Endothelial cell of coronary artery (primary cell): ENCODE data around the gene ZNF677. TPM values are rescaled to one million over a fixed set of nuclear protein-coding genes. Genes with fewer than 3 reads are reported as not detected.

Experiments used
- total RNA-seq: library from RNA; depleted of rRNA; stranded (reverse); fragments of >200 nt; gene quantifications from 2 replicates; pipeline ENCODE4 v1.2.3, GENCODE V29; 2014

Gene ZNF677
- total RNA-seq: 9.6 and 16.9 TPM in 2 replicates

GRCh38 chr19:53254411-53255341 lies at the start of gene ZNF677:
Gene ZNF677 (minus strand): TSS chr19:53254873. CDS start chr19:53251550, 3,323 bp downstream.

GRCh38 chr19:53267623-53268022 lies 12.9 kb upstream of the ZNF677 start, which contains the start of gene VN1R4:
Gene VN1R4 (minus strand): TSS chr19:53267723. CDS start chr19:53267665, 58 bp downstream.

GRCh38 chr19:53257715-53258342 lies 3.2 kb upstream of the ZNF677 start, which contains the start of gene VN1R2:
Gene VN1R2 (plus strand): TSS chr19:53258292. CDS start chr19:53258376, 84 bp downstream.

GRCh38 chr19:53192771-53193534 lies 61.7 kb downstream of the ZNF677 start, which contains the start of gene ZNF665:
Gene ZNF665 (minus strand): TSS chr19:53193358. CDS start chr19:53182898, 10,460 bp downstream.

Other genes with a start within 250 kb of the ZNF677 start
- not detected in 2 replicates for gene ERVV-1, start 241.0 kb downstream of the ZNF677 start, total RNA-seq
- gene ERVV-2, start 210.1 kb downstream of the ZNF677 start, total RNA-seq: not detected in 2 replicates
- gene ZNF160, start 151.5 kb downstream of the ZNF677 start, total RNA-seq: 14.1 and 36.2 TPM in 2 replicates
- 0.09 and 3.9 TPM in 2 replicates for gene ZNF415, start 122.0 kb downstream of the ZNF677 start, total RNA-seq
- 4.1 and 7.2 TPM in 2 replicates for gene ZNF347, start 95.8 kb downstream of the ZNF677 start, total RNA-seq
- gene ZNF665, start 61.5 kb downstream of the ZNF677 start, total RNA-seq: 1.4 and 2.1 TPM in 2 replicates
- gene VN1R2, start 3.4 kb upstream of the ZNF677 start, total RNA-seq: not detected in 2 replicates
- gene VN1R4, start 12.8 kb upstream of the ZNF677 start, total RNA-seq: not detected in 2 replicates
- 7.6 and 8.1 TPM in 2 replicates for gene ZNF845, start 78.9 kb upstream of the ZNF677 start, total RNA-seq
- 5.3 and 6.3 TPM in 2 replicates for gene ZNF525, start 110.8 kb upstream of the ZNF677 start, total RNA-seq
- 10.5 and 11.9 TPM in 2 replicates for gene ZNF765, start 140.3 kb upstream of the ZNF677 start, total RNA-seq
- 6.9 and 9.1 TPM in 2 replicates for gene ZNF761, start 177.1 kb upstream of the ZNF677 start, total RNA-seq
- gene ZNF813, start 212.9 kb upstream of the ZNF677 start, total RNA-seq: 3.4 and 4.0 TPM in 2 replicates